Measurements from ENCODE around the gene MAGEF1.

Gene MAGEF1

GRCh38 chr3:184679056-184679816 is 32.6 kb downstream of the MAGEF1 start:
- TF ChIP-seq CTCF (conservative IDR thresholded peaks at IDR 0.05; ENCODE audit: low read length) = no peak
- no peak for DNase-seq (ENCODE audit: low read depth)
- no peak overlapping the region for H3K4me3 ChIP-seq (ENCODE audit: low read length)

GRCh38 chr3:184678317-184679055 is 33.4 kb downstream of the MAGEF1 start:
- no peak overlapping the region for H3K4me3 ChIP-seq (ENCODE audit: low read length)
- TF ChIP-seq CTCF (conservative IDR thresholded peaks at IDR 0.05; ENCODE audit: low read length) = no peak
- DNase-seq (ENCODE audit: low read depth) = no peak

- TF ChIP-seq CTCF (conservative IDR thresholded peaks at IDR 0.05; ENCODE audit: low read length) = no peak
- H3K4me3 ChIP-seq (ENCODE audit: low read length) = no peak overlapping the region
- no peak for DNase-seq (ENCODE audit: low read depth)
These were observed 34.2 kb downstream of the MAGEF1 start for GRCh38 chr3:184677344-184678316.

- DNase-seq (ENCODE audit: low read depth) = no peak
- no peak overlapping the region for H3K4me3 ChIP-seq (ENCODE audit: low read length)
- TF ChIP-seq CTCF (conservative IDR thresholded peaks at IDR 0.05; ENCODE audit: low read length) = no peak
These were observed 34.9 kb downstream of the MAGEF1 start for GRCh38 chr3:184676927-184677326.

GRCh38 chr3:184674626-184675025 is 37.2 kb downstream of the MAGEF1 start:
- TF ChIP-seq CTCF (conservative IDR thresholded peaks at IDR 0.05; ENCODE audit: low read length) = no peak
- DNase-seq (ENCODE audit: low read depth) = no peak
- H3K4me3 ChIP-seq (ENCODE audit: low read length) = no peak overlapping the region

- H3K4me3 ChIP-seq (ENCODE audit: low read length) = no peak overlapping the region
- no peak for TF ChIP-seq CTCF (conservative IDR thresholded peaks at IDR 0.05; ENCODE audit: low read length)
- DNase-seq (ENCODE audit: low read depth) = no peak
These were observed 38.6 kb downstream of the MAGEF1 start for GRCh38 chr3:184672977-184673870.

Data from AG10803 (cell line).